CD4-positive, alpha-beta memory T cell (primary cell): ENCODE measurements around the gene GTPBP1. TPM values are rescaled to one million over a fixed set of nuclear protein-coding genes. Genes with fewer than 3 reads are reported as not detected.
A peak's percentile ranks its signal among the peaks of the same experiment; 100 is the strongest.

Experiments
- CTCF ChIA-PET: fragments of 350-600 bp; sonication (Branson Sonifier 250); formaldehyde crosslinking; loops from one replicate; lab custom pipeline; 2021; ENCODE audit warnings: inconsistent platforms; ENCODE audit not compliant: partially characterized antibody; lab: Charles Lee
- POLR2A ChIA-PET: fragments of 350-600 bp; sonication (Branson Sonifier 250); formaldehyde crosslinking; loops from one replicate; lab custom pipeline; 2021; ENCODE audit not compliant: partially characterized antibody; lab: Charles Lee
- DNase-seq, 5 donors: peaks; one replicate each; pipeline versions ENCODE4 v3.0.0 to v3.0.0-alpha.2; 2020 to 2022; ENCODE audit warnings: mixed read lengths in 1 of 5
- H3K27ac ChIP-seq: one replicate; pipeline ENCODE4 v1.7.0; 2013; ENCODE audit warnings: low read depth, low read length
- H3K27me3 ChIP-seq: 2 replicates; pipeline ENCODE4 v1.7.0; 2013; ENCODE audit warnings: mild to moderate bottlenecking, low read length, moderate library complexity; ENCODE audit not compliant: insufficient read depth
- H3K36me3 ChIP-seq: 2 replicates; pipeline ENCODE4 v1.7.0; 2013; ENCODE audit warnings: mild to moderate bottlenecking, low read length, moderate library complexity; ENCODE audit not compliant: insufficient read depth
- H3K4me1 ChIP-seq: 2 replicates; pipeline ENCODE4 v1.7.0; 2013; ENCODE audit warnings: mild to moderate bottlenecking, low read length, moderate library complexity; ENCODE audit not compliant: insufficient read depth
- H3K4me3 ChIP-seq, 2 donors: one replicate each; pipeline ENCODE4 v1.7.0; 2013; ENCODE audit warnings: low read length in 2 of 2, mild to moderate bottlenecking in 1 of 2
- H3K9me3 ChIP-seq, 2 donors: one replicate each; pipeline ENCODE4 v1.7.0; 2013; ENCODE audit warnings: low read length in 2 of 2, control low read depth in 1 of 2; ENCODE audit not compliant: control insufficient read depth in 1 of 2
- H3K27ac Mint-ChIP-seq, 7 donors: one replicate each; pipeline ENCODE4 v1.8.0; 2020 to 2021; ENCODE audit warnings: mixed read lengths in 7 of 7, mild to moderate bottlenecking in 6 of 7, inconsistent platforms in 3 of 7, moderate library complexity in 3 of 7
- H3K27me3 Mint-ChIP-seq, 2 donors: one replicate each; pipeline ENCODE4 v1.8.0; 2020 to 2021; ENCODE audit warnings: mixed read lengths in 2 of 2
- H3K36me3 Mint-ChIP-seq, 2 donors: one replicate each; pipeline ENCODE4 v1.8.0; 2020 to 2021; ENCODE audit warnings: mixed read lengths in 2 of 2, inconsistent platforms in 1 of 2, mild to moderate bottlenecking in 1 of 2
- H3K4me1 Mint-ChIP-seq, 4 donors: one replicate each; pipeline ENCODE4 v1.8.0; 2020 to 2021; ENCODE audit warnings: mixed read lengths in 4 of 4, mild to moderate bottlenecking in 1 of 4
- H3K4me3 Mint-ChIP-seq, 8 donors: one replicate each; pipeline ENCODE4 v1.8.0; 2020 to 2021; ENCODE audit warnings: mixed read lengths in 8 of 8, mild to moderate bottlenecking in 7 of 8, moderate library complexity in 6 of 8, inconsistent platforms in 3 of 8
- H3K9me3 Mint-ChIP-seq, 8 donors: one replicate each; pipeline ENCODE4 v1.8.0; 2020 to 2021; ENCODE audit warnings: mixed read lengths in 8 of 8, mild to moderate bottlenecking in 5 of 8, inconsistent platforms in 3 of 8, moderate library complexity in 1 of 8
- intact Hi-C: fragments of 100-400 bp; cut with micrococcal nuclease; formaldehyde crosslinking; loops from one replicate; pipeline ENCODE4 v1.15.1; 2023
- polyA plus RNA-seq, 2 donors: library from polyadenylated mRNA; unstranded; fragments of 300-500 nt; fragmentation: Illumina TruSeq; gene quantifications; one replicate each; pipeline ENCODE4 v1.2.3, GENCODE V29; 2021
- total RNA-seq, 2 experiments: library from RNA; stranded (reverse); gene quantifications; one replicate each; pipeline ENCODE4 v1.2.3, GENCODE V29; 2021

The GTPBP1 gene
- total and polyA plus RNA-seq, 4 experiments from 2014 or later: 14.6 to 96.6 (median 62.5) TPM

DNA sequence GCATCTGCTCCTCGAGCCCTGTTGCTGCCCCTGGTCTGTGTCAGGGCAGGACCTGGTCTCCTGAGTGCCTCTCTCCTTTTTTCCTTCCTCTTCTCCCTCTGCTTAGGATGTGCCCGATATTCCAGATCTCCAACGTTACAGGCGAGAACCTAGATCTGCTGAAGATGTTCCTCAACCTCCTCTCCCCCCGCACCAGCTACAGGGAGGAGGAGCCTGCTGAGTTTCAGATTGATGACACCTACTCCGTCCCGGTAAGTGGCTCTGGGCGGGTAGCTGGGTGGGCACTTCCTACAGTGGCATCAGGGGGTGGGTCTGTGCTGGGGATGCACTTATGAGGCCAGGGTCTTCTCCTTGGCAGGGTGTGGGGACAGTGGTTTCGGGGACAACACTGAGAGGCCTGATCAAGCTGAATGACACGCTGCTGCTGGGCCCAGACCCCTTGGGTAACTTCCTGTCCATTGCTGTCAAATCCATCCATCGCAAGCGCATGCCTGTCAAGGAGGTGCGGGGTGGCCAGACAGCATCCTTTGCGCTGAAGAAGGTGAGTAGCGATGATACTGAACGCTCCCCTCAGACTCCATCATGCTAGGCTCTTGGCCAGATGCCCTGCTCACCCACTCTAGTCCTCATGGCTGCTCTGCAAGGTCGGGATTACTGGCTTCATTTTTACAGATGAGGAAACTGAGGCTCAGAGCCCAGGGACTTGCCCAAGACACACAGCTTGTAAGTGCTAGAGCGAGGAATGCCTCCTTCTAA, 20.3 kb downstream of the GTPBP1 start:
- no peak for DNase-seq
- POLR2A ChIA-PET: interaction anchor here (1.2 to 41.4 kb wide), 4 partner anchors 19 to 117 kb away, joined by 3 to 1746 read pairs (median 6); partner anchors contain the start of genes GTPBP1 and SUN2
- H3K9me3 Mint-ChIP-seq: peaks cover 0 to 5% (median 0%) of the 10 kb centered on the region in 8 donors
- H3K36me3 Mint-ChIP-seq: peaks cover 67 to 93% of the 10 kb centered on the region in 2 donors
- H3K4me3 ChIP-seq: no peak overlapping the region
- no peaks in the 10 kb centered on the region for H3K9me3 ChIP-seq
- no peak overlapping the region for H3K27ac ChIP-seq
- H3K36me3 ChIP-seq: peaks cover 85% of the 10 kb centered on the region
- H3K4me1 ChIP-seq: no peaks in the 10 kb centered on the region
- no peaks in the 10 kb centered on the region for H3K27me3 Mint-ChIP-seq
- H3K27ac Mint-ChIP-seq: peak overlapping the region in 4 of 7 donors; percentile 77 to 88 (median 80)
- CTCF ChIA-PET: interaction anchor here (0.6 to 2.5 kb wide), 8 partner anchors 8 to 430 kb away, joined by 3 to 21 read pairs (median 8); no protein-coding TSS in a partner anchor
- H3K27me3 ChIP-seq: no peaks in the 10 kb centered on the region
- peaks cover 7 to 18% (median 10%) of the 10 kb centered on the region in 4 donors for H3K4me1 Mint-ChIP-seq
- intact Hi-C loops: loop anchor here (2.0 kb wide), 1 partner anchor 19 kb away; no protein-coding TSS in a partner anchor
- no peak overlapping the region for H3K4me3 Mint-ChIP-seq

DNA sequence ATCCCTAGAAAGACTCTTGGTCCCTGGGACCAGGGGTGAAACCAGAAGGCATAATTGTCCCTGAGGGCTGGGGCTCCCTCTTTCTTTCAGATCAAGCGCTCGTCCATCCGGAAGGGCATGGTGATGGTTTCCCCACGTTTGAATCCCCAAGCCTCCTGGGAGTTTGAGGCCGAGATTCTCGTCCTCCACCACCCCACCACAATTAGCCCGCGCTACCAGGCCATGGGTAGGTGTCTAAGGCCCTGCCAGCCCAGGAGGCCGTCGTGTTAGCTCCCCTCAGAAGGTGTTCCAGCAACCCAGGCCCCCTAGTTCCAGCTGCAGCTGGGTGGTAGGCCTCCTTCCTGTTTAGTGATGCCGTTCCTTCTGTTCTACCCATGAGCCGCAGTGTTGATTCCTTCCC, 21.4 kb downstream of the GTPBP1 start:
- Mint-ChIP-seq H3K9me3 (peaks cover 0 to 7% (median 0%) of the 10 kb centered on the region in 8 donors), H3K27me3 (no peaks in the 10 kb centered on the region), H3K4me3 (no peak overlapping the region), H3K36me3 (peaks cover 61 to 89% of the 10 kb centered on the region in 2 donors), H3K4me1 (peaks cover 7 to 18% (median 10%) of the 10 kb centered on the region in 4 donors), H3K27ac (peak overlapping the region in 6 of 7 donors; percentile 31 to 90 (median 76))
- Histone ChIP-seq H3K4me1 (no peaks in the 10 kb centered on the region), H3K27me3 (no peaks in the 10 kb centered on the region), H3K36me3 (peaks cover 88% of the 10 kb centered on the region), H3K27ac (no peak overlapping the region), H3K4me3 (no peak overlapping the region), H3K9me3 (no peaks in the 10 kb centered on the region)
- intact Hi-C loops: no loop called here
- DNase-seq: no peak
- POLR2A ChIA-PET: interaction anchor here (10.7 to 41.4 kb wide), 2 partner anchors 20 to 23 kb away, joined by 153 to 1746 read pairs; partner anchors contain the start of genes GTPBP1 and SUN2
- CTCF ChIA-PET: interaction anchor here (0.6 to 1.4 kb wide), 2 partner anchors 16 to 429 kb away, joined by 3 to 4 read pairs; no protein-coding TSS in a partner anchor

DNA sequence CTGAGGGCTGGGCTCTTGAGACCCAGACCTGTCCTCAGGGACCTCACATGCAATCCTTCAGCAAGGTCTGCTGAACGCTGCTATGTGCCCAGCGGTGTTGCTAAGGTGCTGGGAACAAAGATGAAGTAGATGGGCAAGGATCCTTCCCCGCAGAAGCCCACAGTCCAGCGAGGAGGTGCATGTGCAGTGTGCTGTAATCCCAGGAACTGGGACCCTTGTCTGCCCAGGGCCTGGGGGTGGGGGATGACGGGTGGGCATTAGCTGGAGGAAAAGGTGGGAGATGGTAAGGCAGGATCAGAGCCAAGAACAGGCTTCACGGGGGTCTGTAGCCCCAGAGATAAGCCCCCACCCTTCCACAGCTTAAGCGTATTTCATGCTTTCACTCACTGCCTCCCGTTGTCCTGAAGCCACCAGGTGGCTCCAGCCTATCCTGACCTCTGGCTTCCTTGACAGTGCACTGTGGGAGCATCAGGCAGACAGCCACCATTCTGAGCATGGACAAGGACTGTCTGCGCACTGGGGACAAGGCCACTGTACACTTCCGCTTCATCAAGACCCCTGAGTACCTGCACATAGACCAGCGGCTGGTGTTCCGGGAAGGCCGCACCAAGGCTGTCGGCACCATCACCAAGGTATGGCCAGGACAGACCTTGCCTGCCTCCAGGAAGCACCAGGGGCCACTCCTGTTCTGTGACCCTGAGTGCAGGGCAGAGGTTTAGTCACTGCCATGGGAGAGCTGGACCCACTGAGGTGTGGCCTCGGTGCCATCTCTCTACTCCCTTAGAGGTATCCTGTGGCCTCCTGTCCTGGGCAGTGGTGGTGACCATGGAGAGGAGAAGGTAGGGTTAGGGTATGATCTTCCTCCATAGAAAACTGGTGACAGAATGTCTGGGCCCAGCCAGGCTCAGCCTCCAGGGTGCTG, 22.0 kb downstream of the GTPBP1 start:
- Mint-ChIP-seq H3K4me1 (peaks cover 7 to 18% (median 13%) of the 10 kb centered on the region in 4 donors), H3K27ac (peak overlapping the region in 6 of 7 donors; percentile 57 to 90 (median 74)), H3K4me3 (peak overlapping the region in 1 of 8 donors; percentile 26), H3K36me3 (peaks cover 56 to 85% of the 10 kb centered on the region in 2 donors), H3K27me3 (no peaks in the 10 kb centered on the region), H3K9me3 (peaks cover 0 to 7% (median 0%) of the 10 kb centered on the region in 8 donors)
- Histone ChIP-seq H3K27ac (no peak overlapping the region), H3K4me1 (no peaks in the 10 kb centered on the region), H3K4me3 (no peak overlapping the region), H3K27me3 (no peaks in the 10 kb centered on the region), H3K9me3 (no peaks in the 10 kb centered on the region), H3K36me3 (peaks cover 83% of the 10 kb centered on the region)
- ChIA-PET POLR2A (interaction anchor here (10.7 to 41.4 kb wide), 2 partner anchors 21 to 22 kb away, joined by 153 to 1746 read pairs; partner anchors contain the start of genes GTPBP1 and SUN2), CTCF (interaction anchor here (1.4 kb wide), 1 partner anchor 15 kb away, joined by 3 read pairs; no protein-coding TSS in a partner anchor)
- intact Hi-C loops: no loop called here
- no peak for DNase-seq

GRCh38 chr22:38728871-38729796, 23.4 kb downstream of the GTPBP1 start:
- no peaks in the 10 kb centered on the region for H3K9me3 ChIP-seq
- ChIA-PET POLR2A (interaction anchor here (0.8 to 42.6 kb wide), 4 partner anchors 6 to 31 kb away, joined by 3 to 1746 read pairs (median 950); partner anchors contain the start of genes GTPBP1 and SUN2), CTCF (interaction anchor here (0.5 to 7.5 kb wide), 4 partner anchors 14 to 274 kb away, joined by 3 to 74 read pairs (median 4); no protein-coding TSS in a partner anchor)
- Mint-ChIP-seq H3K36me3 (peaks cover 47 to 84% of the 10 kb centered on the region in 2 donors), H3K4me1 (peaks cover 13 to 31% (median 22%) of the 10 kb centered on the region in 4 donors), H3K27me3 (no peaks in the 10 kb centered on the region), H3K27ac (peak overlapping the region in 4 of 7 donors; percentile 57 to 92 (median 78)), H3K9me3 (peaks cover 0 to 6% (median 0%) of the 10 kb centered on the region in 8 donors), H3K4me3 (peak overlapping the region in 1 of 8 donors; percentile 20)
- peaks cover 1% of the 10 kb centered on the region for H3K4me1 ChIP-seq
- no peak overlapping the region for H3K4me3 ChIP-seq
- no peaks in the 10 kb centered on the region for H3K27me3 ChIP-seq
- intact Hi-C loops: no loop called here
- peaks cover 75% of the 10 kb centered on the region for H3K36me3 ChIP-seq
- DNase-seq: no peak
- H3K27ac ChIP-seq: no peak overlapping the region

DNA sequence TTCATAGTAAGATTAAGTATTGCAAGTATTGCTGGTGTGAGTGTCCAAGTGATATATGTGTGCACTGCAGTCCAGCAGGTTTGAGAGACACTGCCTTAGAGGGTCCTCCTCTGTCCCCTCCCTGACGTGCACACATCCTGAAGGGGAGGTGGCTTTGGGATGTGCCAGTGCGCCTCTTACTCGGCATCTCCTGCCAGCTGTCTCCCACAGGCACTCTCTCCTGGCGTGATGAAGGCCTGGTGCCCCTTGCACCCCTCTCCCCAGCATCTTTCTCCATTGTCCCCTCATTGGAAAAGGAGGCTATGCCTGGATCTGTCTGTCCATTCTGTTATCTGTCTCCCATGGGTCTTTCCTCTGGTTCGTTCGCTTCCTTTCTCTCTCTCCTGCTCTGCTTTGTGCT, 24.2 kb downstream of the GTPBP1 start:
- no peak overlapping the region for H3K4me3 Mint-ChIP-seq
- DNase-seq: no peak
- peak overlapping the region in 5 of 7 donors; percentile 51 to 86 (median 83) for H3K27ac Mint-ChIP-seq
- Histone ChIP-seq H3K9me3 (no peaks in the 10 kb centered on the region), H3K4me3 (no peak overlapping the region), H3K36me3 (peaks cover 75% of the 10 kb centered on the region), H3K27ac (no peak overlapping the region), H3K27me3 (no peaks in the 10 kb centered on the region), H3K4me1 (peaks cover 9% of the 10 kb centered on the region)
- peaks cover 43 to 84% of the 10 kb centered on the region in 2 donors for H3K36me3 Mint-ChIP-seq
- POLR2A ChIA-PET: interaction anchor here (0.8 to 42.6 kb wide), 5 partner anchors 5 to 32 kb away, joined by 3 to 1746 read pairs (median 153); partner anchors contain the start of genes GTPBP1 and SUN2
- H3K27me3 Mint-ChIP-seq: no peaks in the 10 kb centered on the region
- intact Hi-C loops: loop anchor here (5.0 kb wide), 1 partner anchor 112 kb away; the partner anchor contains the start of gene NPTXR
- H3K4me1 Mint-ChIP-seq: peaks cover 12 to 35% (median 22%) of the 10 kb centered on the region in 4 donors
- CTCF ChIA-PET: interaction anchor here (1.1 to 7.5 kb wide), 3 partner anchors 13 to 273 kb away, joined by 3 to 74 read pairs (median 4); no protein-coding TSS in a partner anchor
- H3K9me3 Mint-ChIP-seq: peaks cover 0 to 4% (median 0%) of the 10 kb centered on the region in 8 donors
